ENCODE results near the gene SDCCAG8. TPM values are rescaled to one million over a fixed set of nuclear protein-coding genes. Genes with fewer than 3 reads are reported as not detected.
"Not testable (repeated sequence)": the region's sequence is repeated elsewhere in the genome, so short reads cannot be mapped to it uniquely, and the experiment has no call there.

The SDCCAG8 gene
- polyA plus RNA-seq, result 35.0 TPM
- long read RNA-seq, donor 1, partial matches to known transcripts, result 0 of 1 reads
- long read RNA-seq, donor 1, other reads (novel, unspliced or antisense), result 0 of 1 reads
- long read RNA-seq, donor 2, partial matches to known transcripts, result 0 of 4 reads
- long read RNA-seq, donor 2, other reads (novel, unspliced or antisense), result 0 of 4 reads
- long read RNA-seq, donor 3, result 0 reads
- long read RNA-seq, donor 4, result 0 reads
- long read RNA-seq, donor 5, result 0 reads
- long read RNA-seq, donor 6, partial matches to known transcripts, result 0 of 1 reads
- long read RNA-seq, donor 6, other reads (novel, unspliced or antisense), result 0 of 1 reads
- long read RNA-seq, donor 7, partial matches to known transcripts, result 0 of 3 reads
- long read RNA-seq, donor 7, other reads (novel, unspliced or antisense), result 0 of 3 reads
- long read RNA-seq, donor 8, partial matches to known transcripts, result 0 of 11 reads
- long read RNA-seq, donor 8, other reads (novel, unspliced or antisense), result 7 of 11 reads
- long read RNA-seq, donor 9, partial matches to known transcripts, result 0 of 4 reads
- long read RNA-seq, donor 9, other reads (novel, unspliced or antisense), result 0 of 4 reads
- long read RNA-seq, donor 10, transcript SDCCAG8-211 (3 exons, 525 nt), result major isoform, 5 of 5 reads
- long read RNA-seq, donor 10, partial matches to known transcripts, result 0 of 5 reads
- long read RNA-seq, donor 10, other reads (novel, unspliced or antisense), result 0 of 5 reads
- long read RNA-seq, donor 11, partial matches to known transcripts, result 0 of 1 reads
- long read RNA-seq, donor 11, other reads (novel, unspliced or antisense), result 0 of 1 reads

DNA sequence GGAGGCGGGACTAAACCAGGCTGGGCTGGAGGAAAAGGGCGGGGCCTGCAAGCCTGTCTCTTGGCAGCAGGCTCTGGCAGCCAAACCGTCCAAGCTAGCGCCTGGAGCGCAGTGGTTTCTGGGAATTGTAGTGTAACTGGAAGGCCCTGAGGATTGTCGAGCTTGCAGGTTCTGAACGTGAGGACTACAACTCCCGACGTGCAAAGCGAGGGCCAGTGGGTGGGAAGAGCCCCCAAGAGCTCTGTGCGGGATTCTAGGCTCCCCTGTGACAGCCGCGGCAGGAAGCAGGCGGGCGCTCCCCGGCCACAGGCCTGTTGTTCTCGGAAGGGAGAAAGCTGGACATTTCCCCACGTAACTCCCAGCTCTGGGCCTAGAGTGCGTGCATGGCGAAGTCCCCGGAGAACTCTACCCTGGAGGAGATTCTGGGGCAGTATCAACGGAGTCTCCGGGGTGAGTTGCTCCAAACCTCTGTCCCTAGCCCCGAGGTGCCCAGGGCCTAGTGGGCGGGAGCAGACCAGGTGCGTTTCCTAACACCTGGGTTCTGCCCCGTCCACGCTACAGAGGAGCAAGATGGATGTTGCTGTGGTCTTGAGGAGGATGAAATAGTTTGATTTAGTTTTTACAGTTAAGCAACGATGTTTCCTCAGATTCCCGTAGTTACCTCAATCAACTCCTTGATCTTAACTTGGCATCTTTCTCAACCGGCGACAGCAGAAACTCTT, at the start of gene SDCCAG8:
TSS of gene SDCCAG8 (plus strand) at position 251 of the 722 bp plus-strand sequence. CDS start at position 384, 133 bp downstream.
- WGBS (ENCODE audit: insufficient coverage, low lambda C conversion rate), result 0% methylated on average over 1 of the region's 32 CpGs
- Histone ChIP-seq H3K27me3 (ENCODE audit: control insufficient read depth, insufficient read depth, low read length) (no peaks in the 10 kb centered on the region), H3K36me3 (ENCODE audit: control insufficient read depth, insufficient read depth, low read length) (no peaks in the 10 kb centered on the region), H3K27ac (ENCODE audit: low read length) (peak within 1 kb of the TSS; percentile 87), H3K9me3 (ENCODE audit: control insufficient read depth, low read depth, low read length) (no peaks in the 10 kb centered on the region), H3K4me3 (ENCODE audit: low read length) (peak within 1 kb of the TSS; percentile 69), H3K4me1 (ENCODE audit: control insufficient read depth, insufficient read depth, low read length) (peaks cover 9% of the 10 kb centered on the region)
- DNase-seq, result peak; percentile 99 to 100

- not testable (repeated sequence) for H3K27ac ChIP-seq (ENCODE audit: low read length); H3K9me3 ChIP-seq (ENCODE audit: control insufficient read depth, low read depth, low read length); H3K27me3 ChIP-seq (ENCODE audit: control insufficient read depth, insufficient read depth, low read length); H3K4me3 ChIP-seq (ENCODE audit: low read length); H3K36me3 ChIP-seq (ENCODE audit: control insufficient read depth, insufficient read depth, low read length); DNase-seq; H3K4me1 ChIP-seq (ENCODE audit: control insufficient read depth, insufficient read depth, low read length)
- 100% methylated on average over 1 of the region's 3 CpGs for WGBS (ENCODE audit: insufficient coverage, low lambda C conversion rate)
These were observed 43.9 kb upstream of the SDCCAG8 start for GRCh38 chr1:243211984-243212383.

- 96% methylated on average over 2 of the region's 4 CpGs for WGBS (ENCODE audit: insufficient coverage, low lambda C conversion rate)
These were observed 42.6 kb upstream of the SDCCAG8 start for GRCh38 chr1:243213045-243213787.

GRCh38 chr1:243215276-243215875, 40.5 kb upstream of the SDCCAG8 start:
- H3K9me3 ChIP-seq (ENCODE audit: control insufficient read depth, low read depth, low read length); H3K27ac ChIP-seq (ENCODE audit: low read length); H3K4me1 ChIP-seq (ENCODE audit: control insufficient read depth, insufficient read depth, low read length): not testable (repeated sequence)

More at GRCh38 chr1:243213045-243213787, 42.6 kb upstream of the SDCCAG8 start:
- Histone ChIP-seq H3K36me3 (ENCODE audit: control insufficient read depth, insufficient read depth, low read length) (peaks cover 2% of the 10 kb centered on the region), H3K4me1 (ENCODE audit: control insufficient read depth, insufficient read depth, low read length) (no peaks in the 10 kb centered on the region), H3K9me3 (ENCODE audit: control insufficient read depth, low read depth, low read length) (no peaks in the 10 kb centered on the region), H3K4me3 (ENCODE audit: low read length) (no peak overlapping the region), H3K27ac (ENCODE audit: low read length) (no peak overlapping the region), H3K27me3 (ENCODE audit: control insufficient read depth, insufficient read depth, low read length) (no peaks in the 10 kb centered on the region)
- DNase-seq, result no peak

GRCh38 chr1:243216741-243217140, 39.1 kb upstream of the SDCCAG8 start:
- Histone ChIP-seq H3K27ac (ENCODE audit: low read length) (no peak overlapping the region), H3K27me3 (ENCODE audit: control insufficient read depth, insufficient read depth, low read length) (no peaks in the 10 kb centered on the region), H3K4me1 (ENCODE audit: control insufficient read depth, insufficient read depth, low read length) (no peaks in the 10 kb centered on the region), H3K4me3 (ENCODE audit: low read length) (no peak overlapping the region), H3K36me3 (ENCODE audit: control insufficient read depth, insufficient read depth, low read length) (peaks cover 11% of the 10 kb centered on the region), H3K9me3 (ENCODE audit: control insufficient read depth, low read depth, low read length) (peaks cover 2% of the 10 kb centered on the region)
- no CpG with 5 or more reads among the region's 2 CpGs for WGBS (ENCODE audit: insufficient coverage, low lambda C conversion rate)
- no peak for DNase-seq

More at GRCh38 chr1:243215276-243215875, 40.5 kb upstream of the SDCCAG8 start:
- H3K4me3 ChIP-seq (ENCODE audit: low read length); H3K36me3 ChIP-seq (ENCODE audit: control insufficient read depth, insufficient read depth, low read length); H3K27me3 ChIP-seq (ENCODE audit: control insufficient read depth, insufficient read depth, low read length); DNase-seq: not testable (repeated sequence)
- 80% methylated on average over 3 of the region's 12 CpGs for WGBS (ENCODE audit: insufficient coverage, low lambda C conversion rate)

- no peaks in the 10 kb centered on the region for H3K27me3 ChIP-seq (ENCODE audit: control insufficient read depth, insufficient read depth, low read length)
- DNase-seq, result no peak
These were observed 38.5 kb upstream of the SDCCAG8 start for GRCh38 chr1:243217349-243217748.

GRCh38 chr1:243218059-243218458, 37.8 kb upstream of the SDCCAG8 start:
- H3K9me3 ChIP-seq (ENCODE audit: control insufficient read depth, low read depth, low read length), result peaks cover 2% of the 10 kb centered on the region
- H3K36me3 ChIP-seq (ENCODE audit: control insufficient read depth, insufficient read depth, low read length), result peaks cover 11% of the 10 kb centered on the region
- no peaks in the 10 kb centered on the region for H3K27me3 ChIP-seq (ENCODE audit: control insufficient read depth, insufficient read depth, low read length)
- no peak for DNase-seq
- no peak overlapping the region for H3K4me3 ChIP-seq (ENCODE audit: low read length)
- H3K4me1 ChIP-seq (ENCODE audit: control insufficient read depth, insufficient read depth, low read length), result no peaks in the 10 kb centered on the region
- H3K27ac ChIP-seq (ENCODE audit: low read length), result no peak overlapping the region

More at GRCh38 chr1:243217349-243217748, 38.5 kb upstream of the SDCCAG8 start:
- WGBS (ENCODE audit: insufficient coverage, low lambda C conversion rate), result 100% methylated on average over 2 of the region's 2 CpGs
- Histone ChIP-seq H3K36me3 (ENCODE audit: control insufficient read depth, insufficient read depth, low read length) (peaks cover 11% of the 10 kb centered on the region), H3K27ac (ENCODE audit: low read length) (no peak overlapping the region), H3K9me3 (ENCODE audit: control insufficient read depth, low read depth, low read length) (peaks cover 2% of the 10 kb centered on the region), H3K4me1 (ENCODE audit: control insufficient read depth, insufficient read depth, low read length) (no peaks in the 10 kb centered on the region), H3K4me3 (ENCODE audit: low read length) (no peak overlapping the region)

DNA sequence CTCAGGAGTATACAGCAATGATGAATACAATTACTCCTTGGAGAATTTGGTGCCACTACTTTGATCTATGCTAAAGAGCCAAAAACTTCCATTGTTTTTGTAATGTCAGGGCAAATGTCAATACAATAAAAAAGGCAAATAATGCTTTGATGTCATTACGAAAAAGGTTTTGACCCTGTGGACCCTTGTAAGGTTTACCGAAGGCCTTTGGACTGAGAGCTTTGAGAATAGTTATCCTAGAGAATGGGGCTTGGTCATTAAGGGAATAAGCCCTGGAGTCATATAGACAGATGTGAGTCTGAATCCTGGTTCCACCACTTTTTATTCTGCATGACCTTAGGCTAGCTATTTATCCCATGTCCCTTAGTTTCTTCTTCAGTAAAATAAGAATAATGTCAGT, 28.2 kb upstream of the SDCCAG8 start:
- Histone ChIP-seq H3K27ac (ENCODE audit: low read length) (no peak overlapping the region), H3K36me3 (ENCODE audit: control insufficient read depth, insufficient read depth, low read length) (peaks cover 2% of the 10 kb centered on the region), H3K4me3 (ENCODE audit: low read length) (no peak overlapping the region), H3K27me3 (ENCODE audit: control insufficient read depth, insufficient read depth, low read length) (no peaks in the 10 kb centered on the region), H3K4me1 (ENCODE audit: control insufficient read depth, insufficient read depth, low read length) (no peaks in the 10 kb centered on the region), H3K9me3 (ENCODE audit: control insufficient read depth, low read depth, low read length) (peaks cover 15% of the 10 kb centered on the region)
- no peak for DNase-seq
- WGBS (ENCODE audit: insufficient coverage, low lambda C conversion rate), result no CpG with 5 or more reads among the region's 2 CpGs

DNA sequence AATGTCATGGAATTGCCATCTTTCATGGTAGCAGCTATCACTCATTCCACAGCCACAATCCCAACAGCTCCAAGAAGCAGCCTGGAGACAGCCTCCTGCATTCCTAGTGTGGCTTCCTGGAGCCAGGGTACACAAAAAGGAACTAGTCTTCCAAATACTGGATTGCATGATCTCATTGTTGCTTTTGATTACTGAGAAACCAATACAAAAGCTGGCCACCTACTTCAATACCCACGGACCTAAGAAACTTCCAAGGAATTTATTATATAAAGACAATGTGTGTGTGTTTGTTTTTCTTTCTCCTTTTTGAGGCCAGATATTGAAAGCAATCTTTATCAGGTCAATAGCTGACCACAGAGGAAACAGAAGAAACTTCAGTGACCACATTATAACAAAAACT, 26.3 kb upstream of the SDCCAG8 start:
- H3K9me3 ChIP-seq (ENCODE audit: control insufficient read depth, low read depth, low read length), result peaks cover 15% of the 10 kb centered on the region
- H3K36me3 ChIP-seq (ENCODE audit: control insufficient read depth, insufficient read depth, low read length), result no peaks in the 10 kb centered on the region
- DNase-seq, result no peak
- H3K4me3 ChIP-seq (ENCODE audit: low read length), result no peak overlapping the region
- 80% methylated on average over 1 of the region's 1 CpG for WGBS (ENCODE audit: insufficient coverage, low lambda C conversion rate)
- no peaks in the 10 kb centered on the region for H3K4me1 ChIP-seq (ENCODE audit: control insufficient read depth, insufficient read depth, low read length)
- no peak overlapping the region for H3K27ac ChIP-seq (ENCODE audit: low read length)
- no peaks in the 10 kb centered on the region for H3K27me3 ChIP-seq (ENCODE audit: control insufficient read depth, insufficient read depth, low read length)
